Uterus (tissue), 4 donors: ENCODE data around the gene PRDM15. TPM values are rescaled to one million over a fixed set of nuclear protein-coding genes. Genes with fewer than 3 reads are reported as not detected.

Source experiments
- DNase-seq, 2 donors: peaks; one replicate each; pipeline ENCODE4 v3.0.0-alpha.2; 2019 to 2020
- H3K27ac ChIP-seq, 2 donors: fragments of 200-600 bp; sonication (generic); 1 replicate in 1 of 2; 2 replicates in 1 of 2; pipeline ENCODE4 v1.5.1; 2016 to 2018
- H3K27me3 ChIP-seq, 2 donors: fragments of 200-600 bp; sonication (generic); one replicate each; pipeline ENCODE4 v1.5.1; 2018 to 2019; ENCODE audit warnings: control low read depth in 1 of 2
- H3K36me3 ChIP-seq, 2 donors: fragments of 200-600 bp; sonication (generic); one replicate each; pipeline ENCODE4 v1.5.1; 2019; ENCODE audit warnings: control low read depth in 1 of 2
- H3K4me1 ChIP-seq, 2 donors: fragments of 200-600 bp; sonication (generic); one replicate each; pipeline ENCODE4 v1.5.1; 2018 to 2019; ENCODE audit warnings: control low read depth in 1 of 2
- H3K4me3 ChIP-seq, 2 donors: fragments of 200-600 bp; sonication (generic); 1 replicate in 1 of 2; 2 replicates in 1 of 2; pipeline ENCODE4 v1.5.1; 2018 to 2019; ENCODE audit warnings: mild to moderate bottlenecking in 1 of 2
- H3K9me3 ChIP-seq, 2 donors: fragments of 200-600 bp; sonication (generic); one replicate each; pipeline ENCODE4 v1.5.1; 2019; ENCODE audit warnings: control low read depth in 1 of 2
- POLR2A ChIP-seq, 2 donors: fragments of 450-650 bp; IDR thresholded peaks; one replicate each; pipeline ENCODE4 v1.6.1; 2016; ENCODE audit warnings: antibody characterized with exemption in 2 of 2, mild to moderate bottlenecking in 1 of 2, moderate library complexity in 1 of 2
- intact Hi-C: fragments of 100-400 bp; cut with DNase I; formaldehyde crosslinking; loops from one replicate; pipeline ENCODE4 v1.15.1; 2023; ENCODE audit warnings: low total_unique reads
- total RNA-seq, 4 donors: library from RNA; depleted of rRNA in 3 of 4; stranded (reverse); fragments of >200 nt in 3 of 4; gene quantifications; one replicate each; pipeline versions ENCODE4 v1.1.0 to v1.2.4, GENCODE V29; 2014 to 2023
- TF ChIP-seq, protein P1 (sequence below), 4 experiments: fragments of 200-600 bp in 2 of 4; fragments of 450-650 bp in 2 of 4; sonication (generic) in 2 of 4; IDR thresholded peaks; one replicate each; pipeline ENCODE4 v1.5.1; 2016 to 2019; ENCODE audit warnings: antibody characterized with exemption in 4 of 4, mild to moderate bottlenecking in 2 of 4, moderate library complexity in 1 of 4
- donor health status: DM: yes; HTN: yes; CAD: no.

Gene PRDM15
- total RNA-seq, 4 donors from 2014 or later: 5.9 to 11.0 (median 6.5) TPM

DNA sequence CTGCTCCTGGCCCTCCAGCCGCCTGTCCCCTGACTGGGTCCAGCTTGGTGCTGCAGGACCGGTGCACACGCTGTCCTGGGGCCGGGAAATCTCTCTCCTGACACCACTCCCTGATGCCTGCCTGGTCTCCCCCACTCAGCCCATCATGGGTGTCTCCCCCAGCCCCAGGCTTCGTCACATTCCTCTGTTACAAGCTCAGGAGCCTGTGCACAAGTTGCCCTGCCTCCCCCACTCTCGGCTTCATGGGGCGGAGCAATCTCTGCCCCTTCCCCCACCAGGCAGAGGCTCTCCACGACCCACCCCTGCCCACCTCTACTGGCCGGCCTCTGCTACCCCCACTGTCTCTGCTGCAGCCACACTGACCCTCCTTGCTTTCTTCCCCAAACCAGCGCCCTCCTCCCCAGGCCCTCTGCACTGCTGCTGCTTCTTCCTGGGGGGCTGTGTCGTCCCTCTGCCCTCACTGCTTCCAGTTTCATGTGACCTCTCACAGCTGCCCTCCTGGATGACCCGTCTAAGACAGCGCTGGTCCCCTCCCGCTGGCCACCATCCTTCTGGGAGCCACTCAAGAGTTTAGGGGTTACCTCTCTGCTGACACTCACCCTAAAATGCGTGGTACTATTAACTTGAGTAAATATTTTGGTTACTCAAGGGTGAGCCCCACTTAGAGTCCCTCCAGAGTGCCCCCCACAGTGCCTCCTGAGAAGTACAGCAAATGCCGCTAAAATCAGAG is 106.6 kb downstream of the PRDM15 start:
- Histone ChIP-seq H3K9me3 (no peaks in the 10 kb centered on the region), H3K36me3 (no peaks in the 10 kb centered on the region), H3K27me3 (peaks cover 2 to 29% of the 10 kb centered on the region in 2 donors), H3K4me3 (no peak overlapping the region), H3K27ac (no peak overlapping the region), H3K4me1 (no peaks in the 10 kb centered on the region)
- intact Hi-C loops: no loop called here
- TF ChIP-seq POLR2A (IDR thresholded peaks at IDR 0.05): no peak
- TF ChIP-seq, protein P1, sequence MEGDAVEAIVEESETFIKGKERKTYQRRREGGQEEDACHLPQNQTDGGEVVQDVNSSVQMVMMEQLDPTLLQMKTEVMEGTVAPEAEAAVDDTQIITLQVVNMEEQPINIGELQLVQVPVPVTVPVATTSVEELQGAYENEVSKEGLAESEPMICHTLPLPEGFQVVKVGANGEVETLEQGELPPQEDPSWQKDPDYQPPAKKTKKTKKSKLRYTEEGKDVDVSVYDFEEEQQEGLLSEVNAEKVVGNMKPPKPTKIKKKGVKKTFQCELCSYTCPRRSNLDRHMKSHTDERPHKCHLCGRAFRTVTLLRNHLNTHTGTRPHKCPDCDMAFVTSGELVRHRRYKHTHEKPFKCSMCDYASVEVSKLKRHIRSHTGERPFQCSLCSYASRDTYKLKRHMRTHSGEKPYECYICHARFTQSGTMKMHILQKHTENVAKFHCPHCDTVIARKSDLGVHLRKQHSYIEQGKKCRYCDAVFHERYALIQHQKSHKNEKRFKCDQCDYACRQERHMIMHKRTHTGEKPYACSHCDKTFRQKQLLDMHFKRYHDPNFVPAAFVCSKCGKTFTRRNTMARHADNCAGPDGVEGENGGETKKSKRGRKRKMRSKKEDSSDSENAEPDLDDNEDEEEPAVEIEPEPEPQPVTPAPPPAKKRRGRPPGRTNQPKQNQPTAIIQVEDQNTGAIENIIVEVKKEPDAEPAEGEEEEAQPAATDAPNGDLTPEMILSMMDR (IDR thresholded peaks at IDR 0.05): no peak
- DNase-seq: no peak

DNA sequence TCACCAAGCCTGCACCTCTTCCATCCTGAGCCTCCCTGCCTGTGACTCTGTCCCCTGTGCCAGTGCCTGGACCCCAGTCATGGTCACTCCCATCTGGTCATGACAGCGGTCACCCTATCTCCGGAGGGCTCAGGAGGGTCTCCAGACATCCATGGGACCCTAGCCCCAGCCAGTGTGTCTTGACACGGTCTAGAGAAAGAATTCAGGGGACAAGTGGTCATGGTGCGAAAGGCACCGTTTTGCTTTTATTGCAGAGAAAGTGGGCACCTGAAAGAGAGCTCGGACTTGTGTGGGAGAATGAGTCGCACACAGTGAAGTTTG is 107.6 kb downstream of the PRDM15 start:
- Histone ChIP-seq H3K36me3 (no peaks in the 10 kb centered on the region), H3K9me3 (no peaks in the 10 kb centered on the region), H3K4me1 (peaks cover 0 to 5% of the 10 kb centered on the region in 2 donors), H3K4me3 (no peak overlapping the region), H3K27me3 (peaks cover 9 to 38% of the 10 kb centered on the region in 2 donors), H3K27ac (no peak overlapping the region)
- no peak for DNase-seq
- intact Hi-C loops: no loop called here
- TF ChIP-seq POLR2A (IDR thresholded peaks at IDR 0.05): no peak
- TF ChIP-seq, protein P1 (IDR thresholded peaks at IDR 0.05): no peak

DNA sequence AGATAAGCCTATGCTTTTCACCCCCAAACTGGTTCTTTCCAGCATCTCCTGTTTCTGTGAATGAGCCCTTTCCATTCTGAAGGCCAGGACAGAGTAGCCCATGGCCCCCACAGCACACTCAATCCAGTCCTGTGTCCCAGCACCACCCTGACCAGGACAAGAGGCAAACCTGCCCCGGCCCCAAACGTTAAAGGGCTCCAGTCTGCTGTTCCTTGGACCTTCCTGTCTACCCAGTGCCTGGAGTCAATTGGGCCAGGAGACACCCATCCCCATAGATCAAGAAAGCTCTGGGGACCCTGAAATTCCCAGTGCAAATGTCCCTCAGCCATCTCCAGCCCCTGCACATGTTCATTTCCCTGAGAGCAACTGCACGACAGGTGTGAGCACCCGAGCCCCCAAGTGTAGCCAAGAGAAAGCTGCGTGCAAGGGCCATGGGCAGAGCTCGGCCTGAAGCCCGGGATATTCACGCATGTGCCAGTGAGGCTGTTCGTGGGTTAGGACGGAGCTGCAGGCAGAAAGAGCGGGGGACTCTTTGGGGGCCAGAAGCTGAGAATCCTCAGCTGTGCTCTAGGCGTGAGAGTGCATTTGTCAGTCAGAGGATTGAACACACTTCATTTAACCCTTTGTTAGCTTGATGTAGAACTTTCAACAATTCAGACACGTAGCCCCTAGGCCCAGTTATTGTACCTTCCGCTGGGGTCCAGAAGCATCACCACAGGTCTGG is 108.1 kb downstream of the PRDM15 start:
- H3K27ac ChIP-seq: no peak overlapping the region
- no peaks in the 10 kb centered on the region for H3K9me3 ChIP-seq
- no peak for DNase-seq
- H3K4me3 ChIP-seq: no peak overlapping the region
- TF ChIP-seq POLR2A (IDR thresholded peaks at IDR 0.05): no peak
- TF ChIP-seq, protein P1 (IDR thresholded peaks at IDR 0.05): no peak
- peaks cover 0 to 5% of the 10 kb centered on the region in 2 donors for H3K4me1 ChIP-seq
- H3K27me3 ChIP-seq: peaks cover 14 to 43% of the 10 kb centered on the region in 2 donors
- no peaks in the 10 kb centered on the region for H3K36me3 ChIP-seq
- intact Hi-C loops: no loop called here

DNA sequence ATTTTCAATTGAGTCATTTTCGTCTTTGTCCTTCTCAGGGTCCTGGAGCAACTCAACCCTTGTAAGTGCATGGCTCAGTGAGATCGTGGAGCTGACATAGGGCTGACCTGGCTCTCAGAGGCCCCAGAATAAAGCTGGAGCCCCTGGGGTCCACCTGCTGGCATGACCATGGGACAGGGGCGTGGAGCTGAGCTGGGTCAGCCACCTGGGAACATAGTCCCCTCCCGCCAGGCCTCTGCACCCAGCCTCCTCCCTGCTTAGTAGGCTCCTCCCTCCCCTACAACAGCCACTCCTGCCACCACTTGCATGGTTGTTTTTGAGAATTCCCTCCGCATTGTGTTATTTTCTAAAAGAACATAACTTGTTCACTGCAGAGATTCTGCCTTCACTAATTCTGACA is 109.2 kb downstream of the PRDM15 start:
- intact Hi-C loops: no loop called here
- no peak for DNase-seq
- no peak overlapping the region for H3K27ac ChIP-seq

More for the DNA sequence above, 109.2 kb downstream of the PRDM15 start:
- no peaks in the 10 kb centered on the region for H3K9me3 ChIP-seq
- no peak overlapping the region for H3K4me3 ChIP-seq
- TF ChIP-seq, protein P1 (IDR thresholded peaks at IDR 0.05): no peak
- no peak for TF ChIP-seq POLR2A (IDR thresholded peaks at IDR 0.05)
- no peaks in the 10 kb centered on the region for H3K36me3 ChIP-seq
- H3K27me3 ChIP-seq: peaks cover 14 to 52% of the 10 kb centered on the region in 2 donors
- peaks cover 0 to 5% of the 10 kb centered on the region in 2 donors for H3K4me1 ChIP-seq
